ENCODE measurements around the gene TNS1.

Gene TNS1

DNA sequence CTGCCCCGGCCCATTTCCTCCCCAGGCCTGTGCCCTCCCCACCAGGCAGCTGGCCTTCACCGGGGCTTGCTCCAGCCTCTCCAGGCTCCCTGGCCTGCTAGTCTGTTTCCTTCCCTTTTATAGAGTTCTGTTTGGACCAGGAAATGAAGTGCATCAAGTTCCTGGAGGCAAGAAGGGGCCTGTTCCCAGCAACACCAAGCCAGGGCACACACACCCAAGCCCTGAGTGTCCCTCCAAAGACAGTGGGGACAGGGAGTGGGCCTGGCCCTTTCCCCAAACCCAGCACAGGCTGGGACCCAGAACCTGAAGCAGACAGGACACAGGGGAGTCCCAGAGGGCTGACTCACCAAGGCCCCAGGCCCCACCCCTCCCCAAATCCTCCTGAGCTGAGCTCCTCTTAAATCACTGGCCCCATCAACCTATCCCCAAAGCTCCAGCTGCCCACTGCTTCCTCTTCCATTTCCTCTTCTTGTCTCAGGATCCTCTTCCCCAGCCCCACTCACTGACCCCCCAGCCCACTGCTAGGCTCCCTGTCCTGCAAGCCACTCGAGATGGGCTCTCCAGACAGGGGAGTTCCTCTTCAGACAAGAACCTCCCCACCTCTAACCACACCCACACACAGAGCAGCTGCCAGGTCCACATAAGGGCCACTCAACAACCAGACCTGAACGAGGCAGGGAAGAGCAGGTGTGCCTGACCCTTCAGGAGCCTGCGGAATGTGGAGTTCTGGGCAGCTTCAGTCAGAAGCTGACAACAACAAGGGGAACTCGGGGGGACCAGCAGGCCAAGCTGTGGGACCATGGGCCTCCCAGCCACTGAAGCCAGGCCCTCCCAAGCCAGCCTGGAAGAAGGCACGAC, 74.2 kb downstream of the TNS1 start:
- DNase-seq: no peak

DNA sequence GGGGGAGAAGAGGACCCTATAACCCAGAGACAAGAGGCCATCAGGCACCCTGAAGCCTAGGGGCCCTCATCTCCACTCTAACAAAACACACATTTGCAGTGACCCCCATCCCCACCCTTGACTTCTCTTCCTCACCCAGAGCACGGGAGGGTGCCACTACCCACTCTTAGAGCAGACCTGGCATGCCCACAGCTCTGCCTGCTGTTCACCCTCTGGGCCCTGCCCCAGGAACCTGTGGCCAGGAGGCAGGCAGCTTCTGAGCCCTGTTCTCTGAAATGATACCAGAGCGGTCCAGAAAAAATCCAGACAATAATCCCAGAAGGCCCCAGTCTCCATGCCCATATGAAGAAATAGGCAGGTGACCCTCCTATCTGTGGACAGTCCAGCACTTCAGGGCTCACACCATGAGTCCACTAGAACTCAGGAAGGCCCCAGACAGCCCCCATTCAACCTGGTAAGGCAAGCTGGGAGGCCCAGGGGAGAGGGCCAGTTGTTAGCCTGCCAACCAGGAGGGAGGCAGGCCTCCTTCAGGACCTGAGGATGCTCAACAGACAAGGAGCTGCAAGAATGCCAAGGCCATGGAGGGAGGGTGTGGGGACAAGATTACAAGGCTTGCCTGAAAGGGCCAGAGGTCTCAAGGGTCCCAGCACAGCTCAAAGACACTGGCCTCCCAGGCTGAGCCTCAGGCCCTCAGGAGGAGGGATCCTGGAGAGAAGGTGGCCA, 75.0 kb downstream of the TNS1 start:
- DNase-seq: no peak

DNA sequence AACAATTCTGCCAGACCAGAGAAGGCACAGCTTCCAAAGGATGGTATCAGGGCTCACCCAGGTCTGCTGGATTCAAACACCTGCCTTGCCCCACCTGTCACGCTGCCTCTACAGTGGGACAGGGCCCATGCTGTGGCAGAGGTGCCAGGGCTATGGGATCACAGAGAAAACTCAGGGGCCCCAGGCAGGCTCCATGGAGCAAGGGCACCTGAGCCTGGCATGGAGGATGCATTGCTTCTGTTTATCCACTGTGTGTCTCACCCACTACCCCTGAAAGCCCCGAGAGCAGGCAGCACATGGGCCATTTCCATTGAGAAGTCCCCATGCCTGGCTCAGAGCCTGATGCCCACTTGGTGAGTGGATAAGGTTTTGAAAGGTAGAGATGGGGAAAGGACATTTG, 76.0 kb downstream of the TNS1 start:
- no peak for DNase-seq

DNA sequence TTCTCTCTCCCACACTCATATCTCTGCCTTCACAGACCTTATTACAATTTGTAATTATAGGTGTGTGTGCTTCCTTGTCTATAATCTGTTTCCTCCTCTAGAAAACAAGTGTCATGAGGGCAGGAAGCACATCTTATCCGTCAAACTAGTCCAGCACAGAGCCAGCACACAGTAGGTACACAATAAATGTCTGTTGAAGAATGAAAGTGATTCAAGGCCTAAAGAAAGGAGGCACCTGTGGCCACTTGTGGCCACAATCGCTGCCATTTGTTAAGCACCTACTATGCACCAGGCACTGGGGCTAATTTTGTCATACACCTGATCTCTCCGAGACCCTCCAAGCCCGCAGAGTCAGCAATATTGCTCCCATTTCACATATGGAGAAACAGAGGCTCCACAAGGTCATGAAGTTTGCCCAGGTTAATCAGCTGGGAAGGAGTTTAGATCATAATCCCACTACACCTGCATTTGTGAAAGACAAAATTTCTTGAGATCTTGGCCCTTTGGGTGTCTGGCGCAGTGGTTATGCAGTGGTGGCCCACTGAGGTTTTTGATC, 78.4 kb downstream of the TNS1 start:
- no peak for DNase-seq

DNA sequence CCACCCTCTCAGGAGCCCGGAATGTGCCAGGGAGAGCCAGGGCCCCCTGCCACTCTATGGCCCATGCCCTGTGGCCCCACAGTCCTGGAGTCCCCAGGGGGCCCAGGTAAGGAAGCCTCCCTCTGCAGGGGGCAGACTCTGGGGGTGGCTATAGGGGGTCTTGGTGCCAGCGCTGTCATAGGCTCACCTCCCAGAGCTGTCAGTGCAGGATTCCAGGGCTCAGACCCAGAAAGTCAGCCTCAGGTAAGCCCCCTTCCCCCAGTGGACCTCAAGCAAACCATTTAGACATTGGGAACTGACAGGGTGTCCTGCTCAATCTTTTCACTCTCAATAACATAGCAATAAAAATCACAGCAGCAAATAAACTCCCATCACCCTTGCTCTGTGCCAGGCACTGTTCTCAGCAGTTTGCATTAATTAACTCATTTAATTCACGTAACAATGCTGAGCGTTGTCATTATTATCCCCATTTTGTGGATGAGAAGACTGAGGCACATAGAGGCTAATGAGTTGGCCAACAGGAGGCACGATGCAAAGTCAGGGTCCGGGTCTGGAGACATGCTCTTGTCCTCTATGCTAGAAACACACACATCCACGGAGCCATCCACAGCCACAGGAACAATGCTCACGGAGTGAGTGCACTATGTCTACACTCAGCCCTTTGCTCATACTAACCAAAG, 79.6 kb downstream of the TNS1 start:
- no peak for DNase-seq

DNA sequence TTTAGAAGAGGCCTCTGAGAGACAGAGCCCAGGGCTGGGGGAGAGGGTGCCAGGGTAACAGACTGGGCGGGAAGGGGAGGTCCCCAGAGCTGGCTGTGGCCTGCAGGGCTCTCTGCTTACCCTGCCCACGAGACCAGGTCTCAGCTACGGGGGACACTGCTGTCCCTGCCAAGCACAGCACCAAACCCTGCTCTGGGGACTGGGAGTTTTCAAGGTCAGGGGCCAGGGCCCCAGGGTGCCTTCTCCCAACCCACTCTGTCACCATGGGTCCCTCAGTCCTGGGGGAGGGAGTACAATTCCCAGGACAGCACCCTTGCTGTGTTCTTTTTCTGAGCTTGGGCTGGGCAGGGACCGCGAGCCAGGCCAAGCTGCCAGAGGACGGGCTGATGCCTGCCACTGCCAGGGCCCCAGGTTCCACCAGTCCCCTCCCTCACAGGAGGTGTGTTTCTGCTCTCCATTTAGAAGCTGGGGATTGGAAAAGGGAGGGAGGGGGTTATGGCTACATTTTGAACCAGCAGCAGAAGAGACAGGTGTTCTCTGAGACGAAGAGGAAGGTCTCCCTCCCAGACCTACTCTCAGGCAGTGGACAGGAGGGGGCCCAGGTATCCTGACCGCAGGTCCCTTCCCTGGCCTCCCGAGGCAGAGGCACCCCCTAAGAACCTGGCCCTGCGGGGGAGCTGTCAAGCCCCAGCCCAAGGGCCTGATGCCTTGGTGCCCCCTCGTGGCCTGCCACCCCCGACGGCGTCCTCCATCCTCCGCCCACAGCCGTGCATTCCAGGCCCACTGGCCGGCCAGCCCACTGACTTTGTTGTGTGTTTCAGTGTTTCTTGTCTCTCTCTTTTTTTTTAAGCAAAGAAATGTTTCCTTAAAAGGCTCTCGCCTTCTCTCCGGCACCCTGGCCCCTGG, 80.4 kb downstream of the TNS1 start:
- DNase-seq: no peak

DNA sequence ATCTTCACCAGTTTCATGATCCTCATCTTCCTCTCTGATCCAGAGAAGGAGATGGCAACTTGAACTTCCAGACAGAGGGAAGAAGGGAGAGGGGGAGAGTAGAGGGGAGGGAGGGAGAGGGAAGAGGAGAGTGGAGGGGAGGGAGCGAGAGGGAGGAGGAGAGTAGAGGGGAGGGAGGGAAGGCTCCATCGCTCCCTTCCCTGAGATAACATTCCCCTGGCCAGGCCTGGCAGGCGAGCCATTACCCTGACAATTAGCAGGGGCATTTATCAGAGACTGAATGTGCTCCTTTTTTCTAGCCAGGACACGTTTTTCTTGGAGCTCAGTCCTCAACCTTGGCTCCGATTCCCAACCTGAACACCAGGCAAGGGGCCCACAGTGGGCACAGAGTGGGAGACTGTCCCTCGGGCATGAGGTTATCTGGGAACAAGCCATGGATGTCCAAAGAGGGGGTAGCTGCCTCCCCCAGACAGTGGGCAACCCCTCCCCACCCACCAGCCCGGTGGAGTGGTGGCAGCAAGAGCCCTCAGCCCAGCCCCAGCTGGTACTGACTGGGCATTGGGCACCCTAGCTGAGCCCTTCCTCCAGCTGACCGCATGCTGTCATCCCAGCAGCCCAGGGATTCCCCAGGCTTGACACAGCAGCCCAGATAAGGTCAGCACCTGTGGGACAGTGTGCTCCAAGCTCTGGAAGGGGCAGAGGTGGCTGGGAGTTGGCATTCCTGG, 81.8 kb downstream of the TNS1 start:
- no peak for DNase-seq

DNA sequence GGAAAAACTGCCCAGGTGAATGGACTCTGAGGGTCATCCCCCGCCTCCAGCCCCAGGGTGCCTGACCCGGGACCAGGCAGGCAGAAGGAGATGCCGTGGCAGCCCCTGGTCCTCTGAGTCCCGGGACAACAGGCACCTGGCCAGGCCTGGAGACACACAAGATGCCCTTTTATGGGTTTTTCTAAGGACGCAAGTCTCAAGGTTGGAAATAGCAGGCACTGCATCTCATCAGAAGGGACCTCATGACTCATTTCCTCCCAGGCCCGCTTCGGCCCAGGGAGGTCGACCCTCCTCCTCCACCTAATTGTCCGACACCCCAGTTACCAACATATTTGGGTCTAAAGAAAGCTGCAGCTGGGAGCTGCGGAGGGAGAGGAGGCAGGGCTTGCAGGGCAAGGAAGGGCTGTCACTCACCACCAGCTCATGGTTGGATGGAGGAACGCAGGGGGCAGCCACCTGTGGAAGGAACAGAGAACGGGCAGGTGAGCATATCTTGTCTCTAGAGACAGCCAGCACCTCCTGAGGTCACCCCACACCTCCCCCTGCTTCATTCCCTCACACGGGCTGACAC, 82.9 kb downstream of the TNS1 start:
- DNase-seq: no peak

DNA sequence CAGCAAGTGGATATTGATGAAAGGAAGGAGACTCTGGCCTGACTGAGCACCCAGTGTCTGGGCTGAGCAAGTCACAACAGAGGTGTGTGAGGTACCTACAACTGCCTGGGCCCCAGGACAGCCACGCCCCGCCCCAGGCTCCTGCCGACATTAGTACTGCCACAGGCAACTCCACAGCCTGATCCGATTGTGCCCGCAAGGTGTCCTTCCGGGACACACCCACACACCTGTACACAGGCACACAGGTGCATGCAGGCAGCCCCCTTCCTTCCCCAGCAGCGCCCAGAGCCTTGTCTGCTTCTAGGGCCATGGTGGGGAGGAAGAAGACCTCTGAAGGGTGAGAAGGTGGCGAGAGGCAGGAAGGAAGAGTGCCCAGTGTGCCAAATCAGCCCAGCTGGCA, 83.6 kb downstream of the TNS1 start:
- DNase-seq: no peak

DNA sequence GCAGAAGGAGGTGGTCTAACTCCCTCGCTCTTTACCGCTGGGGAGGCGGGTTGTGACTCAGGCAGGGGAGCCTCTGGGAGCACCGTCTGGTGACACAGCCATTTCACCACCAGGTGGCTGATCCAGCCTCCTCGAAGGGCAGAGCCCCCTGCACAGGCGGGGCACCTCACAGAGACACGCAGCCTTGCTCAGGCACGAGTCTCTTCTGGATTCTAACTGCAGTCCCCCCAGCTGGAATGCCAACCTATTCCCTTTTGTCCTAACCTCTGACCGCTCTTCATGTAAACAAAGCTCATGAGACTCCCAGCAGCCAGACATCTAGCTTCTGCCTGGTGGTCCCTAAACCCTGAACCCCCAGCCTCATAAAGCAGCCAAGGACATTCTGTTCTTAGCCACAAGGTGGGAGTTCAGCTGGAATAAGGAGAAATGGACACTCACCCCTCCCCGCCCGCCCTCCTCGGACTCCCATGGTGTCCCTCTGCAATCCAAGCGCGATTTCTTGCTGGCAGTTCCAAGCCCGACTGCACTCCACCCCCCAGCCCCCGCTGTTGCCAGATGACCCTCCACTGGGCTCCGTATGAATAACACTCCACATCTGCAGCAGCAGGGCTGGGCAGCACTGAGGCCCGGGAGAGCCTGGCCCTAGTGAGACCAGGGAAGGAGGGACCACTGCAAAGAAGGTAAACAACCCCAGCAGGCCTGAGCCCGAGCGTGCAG, 84.3 kb downstream of the TNS1 start:
- no peak for DNase-seq

DNA sequence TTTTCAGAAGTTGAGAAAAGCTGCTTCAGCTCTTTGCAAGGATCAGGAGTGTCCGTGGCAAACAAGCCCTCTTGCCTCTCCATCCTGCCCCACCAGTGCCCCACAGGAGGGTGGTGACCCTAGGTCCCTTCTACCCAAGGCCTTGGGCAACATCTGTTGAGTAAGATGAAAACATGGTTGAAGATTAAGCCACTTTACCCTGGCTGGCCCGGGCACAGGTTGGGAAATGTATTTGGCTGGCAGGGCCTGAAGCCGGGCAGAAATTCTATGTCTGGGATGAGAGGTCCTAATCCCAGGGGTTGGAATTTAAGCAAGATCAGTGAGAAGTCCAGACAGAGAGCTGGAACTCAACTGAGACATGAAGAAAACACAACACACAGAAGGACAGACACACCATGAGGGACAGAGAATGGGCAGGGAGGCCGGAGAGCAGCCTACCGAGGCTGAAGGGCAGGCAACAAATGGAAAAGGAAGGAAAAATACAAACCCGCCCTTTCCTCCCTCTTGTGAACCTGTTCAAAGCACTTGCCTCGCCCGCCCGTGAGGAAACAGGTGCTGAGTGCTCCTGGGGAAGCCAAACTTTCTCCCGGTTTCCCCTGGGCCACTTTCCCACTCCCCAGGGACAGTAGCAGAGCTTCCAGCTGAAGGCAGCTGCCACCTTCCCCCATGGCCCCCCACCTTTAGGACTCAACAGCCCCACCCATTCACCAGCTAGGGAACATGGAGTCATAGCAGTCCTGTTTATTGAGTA, 86.1 kb downstream of the TNS1 start:
- DNase-seq: no peak

DNA sequence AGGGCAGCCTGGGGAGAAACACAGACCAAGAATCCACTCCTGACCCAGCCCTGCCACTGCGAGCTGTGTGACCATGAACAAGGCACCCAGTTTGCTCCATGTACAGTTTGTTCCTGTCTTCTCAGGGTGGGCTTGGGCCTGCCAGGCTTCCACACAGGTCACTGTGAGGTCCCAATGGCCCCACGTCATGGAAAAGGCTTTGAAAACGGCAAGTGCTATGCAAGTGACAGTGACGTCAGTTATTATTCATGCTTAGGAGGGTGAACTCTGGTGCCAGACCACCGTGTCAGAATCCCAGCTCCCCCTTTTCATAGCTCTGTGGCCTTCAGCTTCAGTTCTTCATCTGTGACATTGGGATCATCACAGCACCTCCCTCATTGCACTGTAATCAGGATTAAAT, 87.1 kb downstream of the TNS1 start:
- DNase-seq: no peak

DNA sequence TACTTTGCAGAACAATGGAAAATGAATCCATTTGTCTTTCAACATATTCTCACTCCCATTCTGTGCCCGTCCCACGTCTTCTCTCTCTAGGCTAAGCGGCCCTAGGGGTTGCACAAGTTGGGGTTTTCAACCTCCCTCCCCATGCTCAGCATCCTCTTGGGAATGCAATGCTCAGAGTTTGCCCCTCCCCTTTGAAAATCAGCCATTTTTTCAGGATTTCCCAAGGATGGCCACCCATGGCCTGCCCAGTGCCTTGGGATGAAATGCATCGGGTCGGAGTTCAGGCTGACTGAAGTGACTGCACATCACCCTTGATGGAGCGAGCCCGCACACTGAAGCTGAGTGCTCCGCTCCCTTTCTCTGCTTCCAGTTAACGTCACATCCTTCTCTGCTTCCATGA, 87.9 kb downstream of the TNS1 start:
- DNase-seq: no peak

DNA sequence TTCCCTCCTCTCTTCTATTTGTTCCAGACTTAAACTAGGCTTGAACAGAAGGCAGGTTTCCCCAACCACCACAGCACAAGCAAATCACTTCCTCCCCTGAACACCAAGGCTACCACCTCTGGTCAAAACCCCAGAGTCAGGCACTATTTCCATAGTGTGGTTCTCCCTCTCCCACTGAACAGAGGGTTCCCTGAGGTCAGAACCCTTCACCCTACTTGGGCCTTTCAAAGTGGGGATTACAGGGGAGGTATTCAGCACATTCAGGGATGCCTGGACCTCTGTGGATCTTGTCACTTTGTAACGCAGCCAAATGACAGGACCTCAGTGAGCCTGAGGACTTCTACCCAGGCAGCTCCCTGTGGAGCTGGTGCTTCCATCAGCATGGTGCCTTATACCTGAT, 88.7 kb downstream of the TNS1 start:
- DNase-seq: no peak

DNA sequence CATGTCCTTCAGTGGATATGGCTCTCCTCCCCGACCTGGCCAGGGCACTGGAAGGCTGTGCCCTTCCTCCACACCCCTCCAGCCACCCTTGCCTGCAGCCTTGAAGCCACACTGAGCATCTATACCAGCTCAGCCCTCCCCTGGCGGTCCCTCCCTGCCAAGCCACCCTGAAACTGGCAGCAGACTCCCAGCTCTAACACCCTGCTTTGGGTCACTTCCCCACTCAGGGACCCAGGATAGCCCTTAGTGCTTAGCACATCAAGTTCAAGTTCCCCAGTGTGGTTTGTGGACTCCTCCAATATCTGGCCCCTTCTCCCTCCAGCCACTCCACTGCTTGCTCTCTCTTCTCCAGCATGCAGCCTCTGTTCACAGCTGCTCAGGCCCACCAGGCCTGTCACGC, 89.4 kb downstream of the TNS1 start:
- no peak for DNase-seq

DNA sequence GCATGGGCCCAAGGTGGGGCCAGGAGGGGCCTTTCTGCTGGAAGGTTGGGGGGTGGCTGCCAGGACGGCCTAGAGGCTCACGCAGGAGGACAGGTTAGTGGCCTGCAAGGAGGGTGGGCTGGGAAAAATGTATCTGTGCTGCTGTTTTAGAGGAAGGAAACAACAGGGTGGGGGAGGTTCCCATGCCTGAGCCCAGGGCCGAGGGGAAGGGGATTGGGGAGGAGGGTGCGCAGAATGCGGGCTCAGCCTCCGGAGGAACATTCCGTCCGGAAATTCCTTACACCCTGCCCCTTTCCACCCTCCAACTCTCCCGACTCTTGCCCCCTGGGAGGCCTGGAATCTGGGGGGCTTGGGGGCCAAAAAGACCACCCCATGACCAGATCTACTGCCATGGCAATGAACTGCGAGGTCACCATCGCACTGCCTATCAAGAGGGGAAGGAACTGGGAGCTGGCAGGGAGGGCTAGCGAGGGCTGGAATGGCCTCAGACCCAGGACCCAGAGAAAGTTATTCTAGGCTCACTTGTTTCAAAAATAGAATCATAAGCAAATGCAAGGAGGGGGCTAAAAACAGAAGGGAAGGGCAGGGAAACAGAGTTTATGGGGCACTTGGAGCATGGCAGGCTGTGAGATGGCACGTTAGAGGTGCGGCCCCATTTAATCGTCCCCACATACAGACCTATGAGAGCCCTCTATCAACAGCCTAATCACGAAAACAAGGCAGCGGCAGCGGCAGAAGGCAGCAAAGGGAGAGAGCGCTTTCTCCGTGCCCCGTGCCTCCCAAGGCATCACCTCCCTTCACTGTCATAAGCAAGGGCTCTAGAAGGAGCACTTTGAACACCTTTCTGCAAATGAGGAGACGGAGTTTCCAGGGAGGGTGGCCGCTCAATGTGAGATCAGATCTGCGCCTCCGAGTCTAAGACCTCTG, 90.4 kb downstream of the TNS1 start:
- DNase-seq: no peak

DNA sequence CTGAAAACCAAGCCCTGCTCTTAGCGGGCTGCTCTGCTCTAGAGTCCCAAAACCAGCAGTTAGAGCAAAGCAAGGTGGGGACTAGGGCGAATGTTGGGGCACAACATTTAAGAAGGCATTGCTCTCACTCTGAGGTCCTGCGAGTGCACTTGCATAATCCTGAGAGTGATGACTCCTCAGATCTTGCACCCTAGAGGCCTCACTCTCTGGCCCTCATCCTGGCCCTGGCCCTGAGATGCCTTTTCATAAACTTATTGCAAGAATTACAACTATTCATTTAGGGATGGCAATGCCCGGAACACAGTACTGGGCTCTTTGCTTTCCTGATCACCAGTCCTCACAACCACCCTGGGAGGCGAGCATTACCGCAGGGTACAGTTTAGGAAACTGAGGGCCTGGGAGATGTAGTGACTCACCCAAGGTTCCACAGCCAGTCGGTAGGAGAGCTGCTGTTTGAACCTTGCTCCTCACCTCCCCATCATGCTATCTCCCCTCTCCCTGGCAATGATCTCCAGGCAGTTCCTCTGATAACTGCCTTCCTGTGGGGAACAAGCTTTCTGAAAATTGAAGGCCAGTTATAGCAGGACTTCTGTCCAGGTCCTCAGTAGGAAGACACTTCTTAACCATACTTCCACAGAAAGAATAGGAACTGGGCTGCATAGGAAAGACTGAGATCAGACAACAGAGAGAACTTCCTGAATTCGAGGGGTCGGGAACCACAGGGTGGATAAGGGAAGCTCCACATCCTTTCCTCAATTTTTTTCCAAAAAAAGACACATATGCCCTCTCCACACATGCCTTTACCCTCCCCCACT, 91.3 kb downstream of the TNS1 start:
- DNase-seq: no peak

DNA sequence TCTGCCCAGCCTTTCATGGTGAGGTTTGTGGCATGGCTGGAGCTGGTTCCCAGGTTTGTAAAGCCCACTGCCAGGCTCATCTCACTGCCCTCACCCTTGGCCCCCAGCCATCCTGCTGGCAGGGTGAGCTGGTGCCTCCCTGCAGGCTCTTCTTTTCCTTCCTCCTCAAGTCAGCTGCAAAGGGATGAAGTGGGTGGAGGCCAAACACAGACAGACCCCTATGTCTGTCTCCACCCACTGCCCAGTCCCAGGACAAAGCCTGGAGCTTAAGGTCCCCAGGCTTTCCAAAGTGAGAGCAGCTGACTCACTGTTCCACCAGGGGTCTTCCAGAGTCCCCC, 92.0 kb downstream of the TNS1 start:
- no peak for DNase-seq
